ENCODE data around the gene ZNF414.

Gene ZNF414

DNA sequence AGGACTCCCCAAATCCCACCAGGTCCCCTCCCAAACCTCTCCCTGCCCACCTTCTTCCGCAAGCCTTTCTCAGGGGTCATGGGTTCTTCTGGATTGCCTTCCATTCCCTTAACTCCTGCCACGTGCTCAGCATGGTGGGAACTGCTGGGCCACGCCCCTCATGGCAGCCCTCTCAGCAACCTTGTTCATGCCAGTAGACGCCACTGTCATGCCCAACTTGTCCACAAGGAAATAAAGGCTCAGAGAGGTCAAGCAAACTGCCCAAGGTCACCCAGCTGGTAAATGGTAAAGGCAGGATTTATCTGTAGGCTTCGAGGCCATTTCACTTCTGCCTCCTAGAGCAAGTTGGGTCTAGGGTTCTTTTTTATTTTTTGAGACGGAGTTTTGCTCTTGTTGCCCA lies 22.4 kb downstream of the ZNF414 start:
- in situ Hi-C loops (cut with MboI; ENCODE audit: low sequenced_read_pairs): no loop called here

DNA sequence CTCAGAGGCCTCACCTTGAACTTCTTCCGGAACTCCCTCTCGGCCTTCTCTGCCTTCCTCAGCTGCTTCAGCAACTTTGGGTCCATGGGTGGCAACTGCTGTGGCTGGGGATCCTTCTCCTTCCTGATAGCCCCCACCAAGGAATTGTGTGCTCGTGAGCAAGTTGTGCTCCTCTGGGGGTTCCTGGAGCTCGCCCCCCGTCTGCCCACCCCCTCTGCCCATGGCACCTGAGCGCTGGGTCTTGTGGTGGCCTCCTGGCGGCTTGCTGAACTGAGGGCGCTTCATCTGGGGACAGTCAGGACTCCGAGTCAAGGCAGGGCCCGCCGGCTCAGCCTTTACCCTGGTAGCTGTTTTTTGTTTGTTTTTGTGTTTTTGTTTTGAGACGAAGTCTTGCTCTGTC lies 23.1 kb downstream of the ZNF414 start:
- in situ Hi-C loops (cut with MboI; ENCODE audit: low sequenced_read_pairs): no loop called here

DNA sequence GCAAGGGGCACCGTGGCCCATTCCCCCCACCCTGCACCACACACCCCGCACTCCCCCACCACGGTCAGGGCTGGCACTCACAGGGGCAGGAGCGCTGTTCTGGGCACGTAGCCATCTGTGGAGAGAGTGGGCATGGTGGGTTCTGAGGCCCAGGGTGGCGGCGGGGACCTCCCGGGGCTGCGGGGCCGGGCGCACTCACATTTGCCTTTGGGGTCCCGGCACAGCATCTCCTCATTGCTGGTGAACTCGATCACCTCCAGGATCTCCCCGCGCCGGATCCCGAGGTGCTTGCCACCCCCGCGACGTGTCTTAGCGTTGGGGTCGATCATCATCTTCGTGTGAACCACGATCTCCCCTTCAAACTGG lies 23.6 kb downstream of the ZNF414 start:
- in situ Hi-C loops (cut with MboI; ENCODE audit: low sequenced_read_pairs): no loop called here

DNA sequence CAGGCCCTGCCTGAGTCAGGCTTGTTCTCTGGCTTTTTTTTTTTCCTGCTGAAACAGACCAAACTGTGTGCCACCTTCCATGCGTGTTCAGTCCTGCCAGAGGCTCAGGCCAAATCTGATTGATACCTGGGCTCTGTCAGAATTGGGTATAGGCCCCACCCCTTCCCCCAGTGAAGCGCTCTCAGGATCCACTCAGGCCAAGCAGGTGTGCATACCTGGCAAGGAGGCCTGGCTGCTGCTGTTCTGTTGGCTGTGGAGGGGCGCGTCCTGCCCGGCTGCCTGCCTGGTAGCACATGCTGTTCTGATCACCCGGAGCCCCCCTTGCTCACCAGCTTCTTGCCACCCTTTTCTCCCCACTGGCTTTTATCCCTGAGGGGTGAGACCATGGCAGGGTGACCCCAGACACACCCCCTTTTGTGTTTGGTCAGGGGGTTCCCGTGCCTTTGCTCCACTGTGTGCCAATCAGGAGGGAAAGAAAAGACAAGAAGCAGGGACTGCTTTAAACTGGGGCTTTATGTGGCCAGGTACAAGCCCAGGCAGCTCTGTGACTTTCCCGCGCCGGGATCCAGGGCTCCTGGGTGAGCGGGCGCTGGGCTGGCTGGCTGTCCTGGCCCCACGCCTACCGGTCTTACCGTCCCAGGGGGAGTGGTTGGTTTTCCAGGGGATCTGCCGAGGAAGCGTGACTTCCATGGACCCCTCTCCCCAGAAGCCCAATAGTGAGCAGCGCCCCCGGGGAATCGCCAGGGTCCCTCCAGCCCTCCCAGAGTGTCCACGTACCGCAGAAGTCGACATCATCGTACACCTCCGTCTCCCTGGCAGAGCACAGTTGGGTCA lies 24.2 kb downstream of the ZNF414 start:
- in situ Hi-C loops (cut with MboI; ENCODE audit: low sequenced_read_pairs): no loop called here

DNA sequence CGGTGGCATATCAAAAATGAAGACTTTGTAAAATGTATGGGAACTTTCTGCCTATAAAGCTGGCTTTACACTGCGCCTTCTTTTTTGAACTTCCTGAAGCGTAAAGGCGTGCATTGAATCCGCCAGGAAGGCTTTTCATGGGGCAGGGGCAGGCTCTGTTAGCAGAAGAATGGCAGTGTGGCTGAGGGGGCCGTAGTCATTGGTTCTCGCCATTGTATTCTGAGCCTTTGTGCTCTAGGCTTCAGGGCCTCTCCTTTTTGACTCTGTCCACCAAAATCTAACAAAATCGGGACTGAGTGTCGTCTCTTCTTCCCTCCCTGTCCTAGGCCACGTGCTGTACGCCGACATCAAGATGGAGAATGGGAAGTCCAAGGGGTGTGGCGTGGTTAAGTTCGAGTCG lies 25.6 kb downstream of the ZNF414 start:
- in situ Hi-C loops (cut with MboI; ENCODE audit: low sequenced_read_pairs): no loop called here

DNA sequence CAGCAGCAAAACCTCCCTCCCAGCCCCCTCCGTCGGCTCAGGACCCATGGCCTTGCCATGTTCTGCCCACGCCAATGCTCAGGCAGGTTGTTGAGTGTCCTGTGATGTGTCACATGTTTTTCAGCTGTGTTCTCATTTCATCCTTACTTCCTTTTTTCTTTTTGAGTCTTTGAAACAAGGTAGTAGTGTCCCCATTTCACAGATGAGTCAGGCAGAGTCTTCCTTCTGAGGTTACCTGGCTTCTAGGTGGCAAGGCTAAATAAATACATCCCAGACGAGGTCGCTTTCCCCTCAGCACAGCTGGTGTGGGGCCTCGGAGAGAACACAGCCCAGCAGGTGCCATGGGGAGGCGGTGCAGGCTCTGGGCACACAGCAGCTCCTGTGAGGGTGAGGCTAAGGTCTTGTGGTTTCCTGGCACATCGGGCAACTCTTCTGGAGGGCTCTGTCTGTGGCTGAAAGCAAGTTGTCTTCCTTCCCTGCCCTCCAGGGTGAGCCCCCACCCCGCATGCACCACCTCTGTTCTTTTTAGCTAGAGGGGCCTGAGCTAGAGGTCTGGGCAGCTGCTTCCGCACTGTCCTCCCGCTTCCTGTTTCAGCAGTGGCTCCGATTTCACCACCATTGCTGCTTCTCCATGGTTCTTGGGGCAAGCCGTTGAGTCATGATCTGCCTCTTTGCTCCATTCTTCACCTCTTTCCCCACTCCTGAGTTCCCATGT lies 26.7 kb downstream of the ZNF414 start:
- in situ Hi-C loops (cut with MboI; ENCODE audit: low sequenced_read_pairs): no loop called here

DNA sequence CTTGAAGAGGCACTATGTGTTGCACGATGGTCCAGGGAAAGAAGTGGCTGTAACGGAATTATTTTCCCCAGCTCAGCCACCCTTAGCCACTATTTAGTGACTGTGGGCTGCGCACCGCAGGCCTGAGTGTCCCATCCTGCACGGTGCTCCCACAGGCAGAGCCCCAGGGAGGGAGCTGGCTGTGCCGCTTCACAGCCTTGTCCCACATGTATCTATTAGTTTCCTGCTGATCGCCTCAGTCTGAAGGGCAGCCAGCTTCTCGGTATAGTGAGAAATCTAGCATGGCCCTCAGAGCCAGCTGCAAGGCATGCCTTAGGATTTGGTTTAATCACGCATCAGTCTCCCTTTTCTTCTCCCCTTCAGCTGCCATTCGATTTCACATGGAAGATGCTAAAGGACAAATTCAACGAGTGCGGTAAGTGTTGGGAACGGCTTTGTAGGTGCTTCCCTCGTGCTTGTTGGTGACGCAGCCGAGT lies 27.3 kb downstream of the ZNF414 start:
- in situ Hi-C loops (cut with MboI; ENCODE audit: low sequenced_read_pairs): no loop called here

DNA sequence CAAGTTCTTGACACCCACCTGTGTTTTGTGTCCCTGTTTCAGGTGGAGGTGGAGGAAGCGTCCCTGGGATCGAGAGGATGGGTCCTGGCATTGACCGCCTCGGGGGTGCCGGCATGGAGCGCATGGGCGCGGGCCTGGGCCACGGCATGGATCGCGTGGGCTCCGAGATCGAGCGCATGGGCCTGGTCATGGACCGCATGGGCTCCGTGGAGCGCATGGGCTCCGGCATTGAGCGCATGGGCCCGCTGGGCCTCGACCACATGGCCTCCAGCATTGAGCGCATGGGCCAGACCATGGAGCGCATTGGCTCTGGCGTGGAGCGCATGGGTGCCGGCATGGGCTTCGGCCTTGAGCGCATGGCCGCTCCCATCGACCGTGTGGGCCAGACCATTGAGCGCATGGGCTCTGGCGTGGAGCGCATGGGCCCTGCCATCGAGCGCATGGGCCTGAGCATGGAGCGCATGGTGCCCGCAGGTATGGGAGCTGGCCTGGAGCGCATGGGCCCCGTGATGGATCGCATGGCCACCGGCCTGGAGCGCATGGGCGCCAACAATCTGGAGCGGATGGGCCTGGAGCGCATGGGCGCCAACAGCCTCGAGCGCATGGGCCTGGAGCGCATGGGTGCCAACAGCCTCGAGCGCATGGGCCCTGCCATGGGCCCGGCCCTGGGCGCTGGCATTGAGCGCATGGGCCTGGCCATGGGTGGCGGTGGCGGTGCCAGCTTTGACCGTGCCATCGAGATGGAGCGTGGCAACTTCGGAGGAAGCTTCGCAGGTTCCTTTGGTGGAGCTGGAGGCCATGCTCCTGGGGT lies 28.2 kb downstream of the ZNF414 start:
- in situ Hi-C loops (cut with MboI; ENCODE audit: low sequenced_read_pairs): no loop called here

DNA sequence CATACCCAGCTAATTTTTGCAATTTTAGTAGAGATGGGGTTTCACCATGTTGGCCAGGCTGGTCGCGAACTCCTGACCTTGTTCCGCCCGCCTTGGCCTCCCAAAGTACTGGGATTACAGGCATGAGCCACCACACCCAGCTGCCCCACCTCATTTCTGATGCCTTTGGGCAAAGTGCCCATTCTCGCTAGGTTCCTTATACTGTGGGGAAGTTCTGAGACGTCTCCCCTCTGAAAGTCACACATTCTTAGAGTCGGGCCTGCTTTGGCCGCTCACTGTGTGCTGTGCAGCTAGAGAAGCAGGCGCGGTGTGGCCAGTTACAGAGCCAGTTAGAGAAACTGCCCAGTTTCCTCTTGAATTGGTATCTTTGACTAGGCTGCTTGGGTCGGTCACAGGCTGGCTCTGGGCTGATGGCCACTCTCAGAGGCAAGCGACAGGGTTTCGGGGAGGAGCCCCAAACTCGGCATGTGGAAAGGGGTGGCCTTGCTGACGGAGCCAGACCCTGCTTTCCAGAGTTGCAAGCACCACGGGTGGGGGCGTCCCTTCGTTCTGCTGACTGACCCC lies 29.6 kb downstream of the ZNF414 start:
- in situ Hi-C loops (cut with MboI; ENCODE audit: low sequenced_read_pairs): no loop called here

DNA sequence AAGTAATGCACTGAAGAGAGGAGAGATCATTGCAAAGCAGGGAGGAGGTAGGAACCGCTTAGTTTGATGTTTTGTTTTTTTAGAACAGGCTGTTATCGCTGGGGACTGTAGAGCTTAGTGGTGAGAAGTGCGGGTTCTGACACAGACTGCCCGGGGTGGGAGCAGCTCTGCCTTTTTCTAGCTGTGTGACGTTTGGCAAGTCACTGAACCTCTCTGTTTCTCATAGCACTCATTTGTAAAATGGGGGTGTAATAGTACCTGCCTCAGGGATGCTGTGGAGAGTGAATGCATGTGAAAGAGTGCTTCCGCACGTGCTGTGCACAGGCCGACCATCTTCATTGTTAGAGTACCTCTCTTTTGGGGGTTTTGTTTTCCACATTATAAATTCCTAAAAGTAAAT lies 30.8 kb downstream of the ZNF414 start:
- in situ Hi-C loops (cut with MboI; ENCODE audit: low sequenced_read_pairs): no loop called here

DNA sequence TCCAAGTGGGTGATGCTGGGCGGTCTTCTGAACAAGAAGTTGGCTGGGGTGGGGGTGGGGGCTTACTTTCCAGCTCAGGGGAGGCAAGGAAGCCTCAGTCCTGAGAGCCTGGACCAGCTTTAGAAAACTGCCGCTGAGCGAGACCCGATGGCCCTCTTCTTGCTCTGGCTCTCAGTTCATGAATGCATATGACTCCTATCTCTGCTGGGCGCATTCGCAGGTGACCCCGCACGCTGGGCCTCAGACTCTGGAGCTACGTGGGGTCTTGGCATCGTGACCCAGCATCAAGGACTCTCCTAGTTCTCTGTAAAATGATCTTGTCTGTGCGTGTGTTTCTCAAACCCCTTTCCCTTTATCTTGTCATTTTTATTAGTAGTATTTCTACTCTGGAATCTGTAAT lies 31.3 kb downstream of the ZNF414 start:
- in situ Hi-C loops (cut with MboI; ENCODE audit: low sequenced_read_pairs): no loop called here

DNA sequence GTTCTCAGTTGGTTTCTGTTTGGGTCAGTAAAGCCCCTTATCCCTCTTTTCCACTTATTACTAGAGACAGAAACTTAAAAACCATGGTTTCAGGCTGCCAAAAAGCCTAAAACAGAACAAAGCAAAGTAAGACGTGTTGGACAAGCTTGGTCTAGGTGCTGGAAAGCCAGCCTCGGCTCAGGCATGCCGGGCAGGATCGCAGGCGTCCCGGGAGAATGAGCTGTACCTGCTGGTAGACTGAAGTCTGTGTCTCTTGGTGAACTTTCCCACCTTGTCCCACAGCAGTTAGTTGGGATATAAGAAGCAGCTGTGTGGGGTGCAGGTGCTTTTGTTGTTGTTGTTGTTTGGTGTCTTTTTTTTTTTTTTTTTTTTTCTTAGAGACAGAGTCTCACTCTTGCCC lies 32.4 kb downstream of the ZNF414 start:
- in situ Hi-C loops (cut with MboI; ENCODE audit: low sequenced_read_pairs): no loop called here

DNA sequence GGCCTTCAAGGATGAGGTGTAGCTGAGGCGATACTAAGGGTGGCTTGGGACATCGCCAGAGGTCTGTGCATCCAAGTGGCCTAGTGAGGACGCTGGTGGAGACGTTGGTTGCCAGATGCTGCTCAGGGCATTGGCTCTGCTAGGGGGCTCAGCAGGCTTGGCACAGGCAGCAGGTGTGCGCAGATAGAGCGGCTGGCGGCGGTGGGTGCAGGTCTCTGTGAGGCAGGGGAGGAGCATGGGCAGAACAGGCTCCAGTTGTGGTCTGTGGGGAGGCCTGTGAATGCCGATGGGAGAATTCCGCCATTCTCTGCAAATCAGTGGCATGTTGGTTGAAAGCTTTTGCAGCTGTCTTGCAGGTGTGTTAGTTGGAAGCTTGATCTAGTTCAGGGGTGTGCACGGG lies 32.8 kb downstream of the ZNF414 start:
- in situ Hi-C loops (cut with MboI; ENCODE audit: low sequenced_read_pairs): no loop called here

DNA sequence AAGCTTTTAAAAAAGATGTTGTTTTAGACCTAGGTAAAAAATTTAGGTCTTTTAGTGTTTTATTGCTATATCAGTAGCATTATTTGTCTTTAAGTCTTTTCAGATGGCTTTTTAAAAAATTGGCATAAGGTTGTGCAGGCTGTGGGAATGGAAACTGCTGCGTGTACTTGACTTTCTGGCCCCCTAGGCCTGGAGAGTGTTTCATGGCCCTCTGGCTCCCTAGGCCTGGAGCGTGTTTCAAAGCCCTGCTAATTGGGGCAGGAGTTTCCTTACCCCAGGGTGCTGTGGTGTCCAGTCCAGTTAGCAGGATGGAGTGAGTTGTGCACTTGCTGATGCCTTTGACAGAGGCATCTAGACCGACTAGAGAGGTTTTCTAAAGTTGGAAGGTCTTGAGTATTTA lies 35.4 kb downstream of the ZNF414 start:
- in situ Hi-C loops (cut with MboI; ENCODE audit: low sequenced_read_pairs): no loop called here

DNA sequence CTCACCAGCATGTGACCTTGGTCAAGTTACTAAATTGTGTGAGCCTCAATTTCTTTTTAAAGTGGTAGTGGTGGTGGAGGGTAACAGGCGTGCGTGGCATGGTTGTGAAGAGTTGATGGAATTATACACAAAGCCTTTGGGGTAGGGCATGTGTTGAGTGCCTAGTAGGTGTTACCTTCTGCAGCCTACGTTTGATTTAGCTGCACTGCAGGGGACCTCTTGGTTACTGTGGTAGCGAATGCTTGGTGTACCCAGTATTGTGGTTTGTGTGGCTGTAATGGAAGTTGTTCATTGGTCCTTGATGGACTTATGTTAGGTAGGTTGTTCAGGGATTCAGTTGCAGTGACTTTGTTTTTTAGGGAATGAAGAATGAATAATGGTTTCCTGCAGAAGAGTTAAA lies 36.1 kb downstream of the ZNF414 start:
- in situ Hi-C loops (cut with MboI; ENCODE audit: low sequenced_read_pairs): no loop called here

DNA sequence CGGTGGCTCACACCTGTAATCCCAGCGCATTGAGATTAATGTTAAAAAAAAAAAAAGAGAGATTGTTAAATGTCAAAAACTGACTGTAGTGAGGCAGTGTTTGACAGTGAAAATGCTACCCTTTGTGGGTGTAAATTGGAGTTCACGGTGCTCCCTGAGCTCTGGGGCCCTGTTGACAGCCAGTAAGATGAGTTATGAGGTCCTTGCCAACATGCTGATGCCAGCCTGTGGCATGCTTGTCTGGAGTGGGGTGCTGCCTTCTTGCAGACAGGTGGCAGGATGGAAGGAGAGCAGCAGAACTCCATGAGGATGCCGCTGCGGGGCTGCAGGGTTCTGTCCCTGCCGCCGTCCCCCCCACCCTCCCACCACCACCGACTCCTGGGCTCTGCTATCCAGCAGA lies 37.4 kb downstream of the ZNF414 start:
- in situ Hi-C loops (cut with MboI; ENCODE audit: low sequenced_read_pairs): no loop called here

DNA sequence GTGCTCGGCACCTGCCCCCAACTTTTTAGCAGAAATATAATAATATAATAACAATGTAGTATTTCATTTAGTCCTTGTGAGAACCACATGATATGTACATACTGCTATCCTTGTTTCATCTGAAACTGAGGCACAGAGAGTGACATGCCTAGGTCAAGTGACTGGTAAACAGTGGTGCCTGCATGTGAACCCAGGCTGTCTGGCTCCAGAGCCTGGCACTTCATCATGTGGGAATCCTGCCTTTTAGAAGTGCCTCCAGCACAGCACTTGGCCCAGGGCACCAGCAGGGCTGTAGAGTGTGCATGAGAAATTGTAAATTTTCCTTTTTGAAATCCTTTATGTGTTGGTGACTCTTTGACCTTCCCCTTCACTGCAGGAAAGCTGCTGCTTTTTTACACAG lies 39.0 kb downstream of the ZNF414 start:
- in situ Hi-C loops (cut with MboI; ENCODE audit: low sequenced_read_pairs): no loop called here

DNA sequence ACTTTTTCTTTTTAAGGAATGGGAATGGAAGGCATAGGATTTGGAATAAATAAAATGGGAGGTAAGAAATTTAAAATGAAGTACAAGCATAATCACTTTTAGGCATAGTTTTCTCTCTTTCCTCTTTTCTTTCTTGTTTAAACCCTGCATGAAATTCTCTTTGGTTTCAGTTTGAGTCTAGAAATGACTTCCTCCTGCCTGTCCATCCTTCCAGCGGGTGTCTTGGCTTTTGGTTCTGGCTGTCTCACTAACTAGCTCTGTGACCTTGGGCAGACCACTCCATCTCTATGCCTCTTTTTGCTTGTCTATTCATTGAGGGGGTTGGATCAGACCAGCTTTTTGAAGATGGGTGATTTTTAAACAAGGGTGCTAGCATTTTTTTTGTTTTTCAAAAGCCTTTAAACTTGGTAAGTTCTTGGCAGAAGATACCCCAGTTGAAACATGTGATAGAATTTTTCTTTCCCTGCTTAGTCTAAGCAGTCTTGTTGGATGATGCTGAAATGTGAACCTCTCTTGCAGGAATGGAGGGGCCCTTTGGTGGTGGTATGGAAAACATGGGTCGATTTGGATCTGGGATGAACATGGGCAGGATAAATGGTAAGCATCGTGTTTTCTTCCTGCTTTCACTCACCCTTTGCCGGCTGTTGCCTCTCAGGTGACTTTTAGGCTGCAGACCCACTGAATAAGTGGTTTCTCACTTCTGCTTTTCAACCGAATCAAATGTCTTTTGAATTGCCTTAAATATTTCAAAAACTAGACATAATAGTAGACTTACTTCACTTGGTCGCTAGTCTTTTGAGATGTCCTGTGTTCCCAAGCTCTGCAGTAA lies 40.1 kb downstream of the ZNF414 start:
- in situ Hi-C loops (cut with MboI; ENCODE audit: low sequenced_read_pairs): no loop called here

DNA sequence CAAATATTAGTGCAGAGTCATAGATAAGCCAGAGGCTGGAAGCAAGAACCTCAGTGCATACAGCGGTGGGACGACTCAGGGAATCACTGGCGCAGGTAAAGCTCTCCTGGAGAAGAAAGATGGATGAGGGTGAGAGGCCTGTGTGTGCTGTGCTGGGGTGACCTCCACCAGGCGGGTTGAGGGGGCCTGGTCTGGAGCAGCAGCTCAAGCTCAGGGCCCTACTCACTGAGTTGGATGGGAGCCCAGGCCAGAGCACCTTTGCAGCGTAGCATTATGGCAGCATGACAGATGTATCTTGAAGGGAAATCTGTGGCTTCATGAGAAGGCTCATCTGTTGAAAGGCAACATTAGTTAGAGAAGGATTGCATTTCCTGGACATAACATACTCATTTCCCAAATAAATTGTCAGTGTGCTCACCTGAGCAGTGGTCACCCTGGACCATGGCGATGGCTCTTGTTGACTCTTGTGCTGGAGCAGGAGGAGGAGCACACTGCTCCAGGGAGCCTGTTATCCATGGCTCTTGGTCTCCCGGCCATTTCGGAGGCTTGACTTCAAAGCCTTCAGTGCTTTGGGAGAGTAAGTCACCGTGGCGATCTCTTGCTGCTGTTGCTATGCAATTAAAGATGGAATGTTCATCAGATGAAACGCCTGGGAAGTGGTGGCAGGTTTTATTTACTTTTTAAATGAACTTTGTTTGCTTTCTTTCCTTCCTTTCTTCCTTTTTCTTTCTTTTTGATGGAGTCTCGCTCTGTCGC lies 44.2 kb downstream of the ZNF414 start:
- in situ Hi-C loops (cut with MboI; ENCODE audit: low sequenced_read_pairs): no loop called here
